Measurements from ENCODE around the gene GRM7. TPM values are rescaled to one million over a fixed set of nuclear protein-coding genes. Genes with fewer than 3 reads are reported as not detected.

GRM7 gene
- total and polyA plus RNA-seq, 10 donors: 0.02 to 0.20 (median 0.14) TPM; not detected in 7

DNA sequence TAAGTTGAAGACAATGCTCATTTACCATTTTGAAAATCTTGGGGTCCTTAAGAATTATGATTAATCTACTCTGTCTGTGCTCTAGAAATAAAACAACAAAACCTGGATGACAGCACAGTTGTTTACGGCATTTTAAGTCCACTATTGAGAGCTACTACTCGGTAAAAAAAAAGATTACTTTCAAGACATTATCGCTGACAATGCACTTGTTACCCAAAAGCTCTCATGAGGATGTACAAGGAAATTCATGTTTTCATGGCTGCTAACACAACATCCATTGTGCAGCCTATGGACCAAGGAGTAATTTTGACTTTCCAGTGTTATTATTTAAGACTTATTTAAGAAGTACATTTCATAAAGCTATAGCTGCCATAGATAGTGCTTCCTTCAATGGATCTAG lies 221.3 kb downstream of the GRM7 start:
- TF ChIP-seq CTCF (IDR thresholded peaks at IDR 0.05 in 8 of 11, conservative IDR thresholded peaks at IDR 0.05 in 3 of 11) (no peak), POLR2AphosphoS5 (IDR thresholded peaks at IDR 0.05) (no peak), POLR2A (IDR thresholded peaks at IDR 0.05) (no peak)
- Histone ChIP-seq H3K4me3 (no peak overlapping the region), H3K36me3 (no peaks in the 10 kb centered on the region), H3K9me3 (peaks cover 0 to 1% (median 0%) of the 10 kb centered on the region in 8 donors), H3K27ac (no peak overlapping the region), H3K27me3 (replicated peaks in 1 of 7) (no peaks in the 10 kb centered on the region), H3K4me1 (no peaks in the 10 kb centered on the region)
- intact Hi-C loops (cut with DNase I; ENCODE audit: low total_unique reads): no loop called here
- 89 to 96% (median 92%) methylated on average over 3 of the region's 3 CpGs for WGBS, 5 donors
- no peak for DNase-seq

DNA sequence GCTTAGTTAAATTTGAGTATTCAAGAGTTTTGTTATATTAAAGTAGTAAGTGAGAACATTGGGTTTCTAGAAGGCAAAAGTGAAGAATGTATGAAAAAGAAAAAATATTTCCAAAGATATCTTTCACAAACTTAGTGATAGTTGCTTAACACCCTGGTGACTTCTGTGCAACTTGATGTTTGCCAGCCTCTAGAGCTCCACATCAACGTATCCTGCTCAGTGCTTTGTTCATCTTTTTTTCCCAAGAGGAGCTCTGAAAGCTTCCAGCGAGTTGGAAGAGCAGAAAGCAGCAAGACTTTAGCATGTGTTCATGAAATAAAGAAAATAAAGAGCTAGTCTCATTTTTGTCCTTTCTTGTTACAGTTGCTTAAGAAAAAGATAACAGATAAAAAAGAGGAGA lies 225.5 kb downstream of the GRM7 start:
- TF ChIP-seq POLR2A (IDR thresholded peaks at IDR 0.05) (no peak), POLR2AphosphoS5 (IDR thresholded peaks at IDR 0.05) (no peak), CTCF (IDR thresholded peaks at IDR 0.05 in 8 of 11, conservative IDR thresholded peaks at IDR 0.05 in 3 of 11) (no peak)
- intact Hi-C loops (cut with DNase I; ENCODE audit: low total_unique reads): no loop called here
- 59 to 78% (median 69%) methylated on average over 2 of the region's 2 CpGs for WGBS, 5 donors
- DNase-seq: no peak
- H3K4me1 ChIP-seq: no peaks in the 10 kb centered on the region
- no peaks in the 10 kb centered on the region for H3K9me3 ChIP-seq
- no peaks in the 10 kb centered on the region for H3K27me3 ChIP-seq (replicated peaks in 1 of 7)
- H3K27ac ChIP-seq: no peak overlapping the region
- H3K36me3 ChIP-seq: no peaks in the 10 kb centered on the region
- H3K4me3 ChIP-seq: no peak overlapping the region

DNA sequence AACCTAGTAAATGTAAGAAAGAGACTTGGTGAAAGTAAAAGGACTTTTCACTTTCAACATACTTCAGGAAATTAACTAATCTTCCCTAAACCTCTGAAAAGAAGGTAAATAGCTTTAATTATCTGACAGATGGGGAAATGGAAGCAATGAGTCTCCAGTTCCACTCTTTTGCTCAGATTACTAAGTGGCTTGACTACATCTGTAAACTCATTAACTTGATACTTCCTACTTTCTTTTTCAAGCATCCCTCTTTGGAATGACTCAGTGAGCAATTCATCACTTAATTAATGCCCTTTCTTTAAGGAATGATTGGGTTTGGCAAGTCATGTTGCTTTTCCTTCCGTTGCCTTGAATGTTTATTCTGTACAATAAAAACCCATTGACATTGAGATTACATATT lies 234.2 kb downstream of the GRM7 start:
- Histone ChIP-seq H3K27ac (no peak overlapping the region), H3K4me1 (no peaks in the 10 kb centered on the region), H3K4me3 (no peak overlapping the region), H3K9me3 (peaks cover 0 to 16% (median 10%) of the 10 kb centered on the region in 8 donors), H3K27me3 (replicated peaks in 1 of 7) (no peaks in the 10 kb centered on the region), H3K36me3 (no peaks in the 10 kb centered on the region)
- WGBS, 5 donors: 67 to 80% (median 78%) methylated on average over 1 of the region's 1 CpG
- TF ChIP-seq POLR2A (IDR thresholded peaks at IDR 0.05): no peak
- TF ChIP-seq CTCF (IDR thresholded peaks at IDR 0.05 in 8 of 11, conservative IDR thresholded peaks at IDR 0.05 in 3 of 11): no peak
- TF ChIP-seq POLR2AphosphoS5 (IDR thresholded peaks at IDR 0.05): no peak
- no peak for DNase-seq
- intact Hi-C loops (cut with DNase I; ENCODE audit: low total_unique reads): no loop called here

- no peak overlapping the region for H3K4me3 ChIP-seq
- no peaks in the 10 kb centered on the region for H3K36me3 ChIP-seq
- 78 to 93% (median 82%) methylated on average over 1 of the region's 1 CpG for WGBS, 5 donors
- peaks cover 0 to 18% (median 10%) of the 10 kb centered on the region in 8 donors for H3K9me3 ChIP-seq
- DNase-seq: no peak
- H3K27me3 ChIP-seq (replicated peaks in 1 of 7): no peaks in the 10 kb centered on the region
- TF ChIP-seq POLR2AphosphoS5 (IDR thresholded peaks at IDR 0.05): no peak
- no peak for TF ChIP-seq CTCF (IDR thresholded peaks at IDR 0.05 in 8 of 11, conservative IDR thresholded peaks at IDR 0.05 in 3 of 11)
- no peak for TF ChIP-seq POLR2A (IDR thresholded peaks at IDR 0.05)
- H3K27ac ChIP-seq: no peak overlapping the region
- intact Hi-C loops (cut with DNase I; ENCODE audit: low total_unique reads): no loop called here
- no peaks in the 10 kb centered on the region for H3K4me1 ChIP-seq
Measured at GRCh38 chr3:7100136-7100535, 239.2 kb downstream of the GRM7 start.
